GM23338 (cell line): ENCODE results near the gene CCDC3.

ENCODE experiments used
- CREB1 ChIP-seq: fragments of 250-450 bp; sonication (Bioruptor Pico); IDR thresholded peaks from 2 replicates; pipeline ENCODE4 v1.5.0; 2020; ENCODE audit warnings: low read depth, mild to moderate bottlenecking, moderate library complexity
- ETS1 ChIP-seq: IDR thresholded peaks from 2 replicates; pipeline ENCODE4 v1.6.1; 2016; ENCODE audit warnings: antibody characterized with exemption
- EZH2 ChIP-seq: fragments of 200-600 bp; sonication (generic); IDR thresholded peaks from one replicate; pipeline ENCODE4 v1.8.0; 2017; ENCODE audit warnings: antibody characterized with exemption, mild to moderate bottlenecking, low read depth; ENCODE audit not compliant: unreplicated experiment
- EZH2phosphoT487 ChIP-seq: fragments of 200-600 bp; sonication (generic); IDR thresholded peaks from one replicate; pipeline ENCODE4 v1.8.1; 2018; ENCODE audit warnings: antibody characterized with exemption; ENCODE audit not compliant: unreplicated experiment
- POLR2AphosphoS5 ChIP-seq: IDR thresholded peaks from 2 replicates; pipeline ENCODE4 v1.6.1; 2016; ENCODE audit warnings: antibody characterized with exemption, low read depth
- REST ChIP-seq: IDR thresholded peaks from one replicate; pipeline ENCODE4 v1.6.1; 2018; ENCODE audit warnings: antibody characterized with exemption; ENCODE audit not compliant: unreplicated experiment
- ZNF114 ChIP-seq: fragments of 250-450 bp; sonication (Bioruptor Pico); IDR thresholded peaks from 2 replicates; pipeline ENCODE4 v1.5.0; 2020; ENCODE audit warnings: mild to moderate bottlenecking, moderate library complexity
- ZNF331 ChIP-seq: fragments of 250-450 bp; sonication (Bioruptor Pico); IDR thresholded peaks from 2 replicates; pipeline ENCODE4 v1.5.0; 2020; ENCODE audit warnings: low read depth, mild to moderate bottlenecking, moderate library complexity
- TF ChIP-seq, protein P1 (sequence below), 2 experiments: fragments of 200-600 bp in 1 of 2; sonication (generic) in 1 of 2; conservative IDR thresholded peaks; 2 replicates each; pipeline versions ENCODE4 v1.5.1 to v1.6.1; 2016 to 2017; ENCODE audit warnings: antibody characterized with exemption in 2 of 2, low read depth in 2 of 2, mild to moderate bottlenecking in 2 of 2, moderate library complexity in 1 of 2

GRCh38 chr10:12974491-12975199 lies 26.9 kb downstream of the CCDC3 start:
- TF ChIP-seq, protein P1, sequence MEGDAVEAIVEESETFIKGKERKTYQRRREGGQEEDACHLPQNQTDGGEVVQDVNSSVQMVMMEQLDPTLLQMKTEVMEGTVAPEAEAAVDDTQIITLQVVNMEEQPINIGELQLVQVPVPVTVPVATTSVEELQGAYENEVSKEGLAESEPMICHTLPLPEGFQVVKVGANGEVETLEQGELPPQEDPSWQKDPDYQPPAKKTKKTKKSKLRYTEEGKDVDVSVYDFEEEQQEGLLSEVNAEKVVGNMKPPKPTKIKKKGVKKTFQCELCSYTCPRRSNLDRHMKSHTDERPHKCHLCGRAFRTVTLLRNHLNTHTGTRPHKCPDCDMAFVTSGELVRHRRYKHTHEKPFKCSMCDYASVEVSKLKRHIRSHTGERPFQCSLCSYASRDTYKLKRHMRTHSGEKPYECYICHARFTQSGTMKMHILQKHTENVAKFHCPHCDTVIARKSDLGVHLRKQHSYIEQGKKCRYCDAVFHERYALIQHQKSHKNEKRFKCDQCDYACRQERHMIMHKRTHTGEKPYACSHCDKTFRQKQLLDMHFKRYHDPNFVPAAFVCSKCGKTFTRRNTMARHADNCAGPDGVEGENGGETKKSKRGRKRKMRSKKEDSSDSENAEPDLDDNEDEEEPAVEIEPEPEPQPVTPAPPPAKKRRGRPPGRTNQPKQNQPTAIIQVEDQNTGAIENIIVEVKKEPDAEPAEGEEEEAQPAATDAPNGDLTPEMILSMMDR (conservative IDR thresholded peaks at IDR 0.05; ENCODE audit: low read depth in 2 of 2), result no peak
- TF ChIP-seq EZH2 (no peak), EZH2phosphoT487 (no peak), POLR2AphosphoS5 (no peak), REST (no peak), CREB1 (no peak), ZNF331 (CRISPR knock-in tag) (no peak), ZNF114 (no peak), ETS1 (no peak)
